Uterus (tissue), 4 donors: ENCODE measurements around the gene C5. TPM values are rescaled to one million over a fixed set of nuclear protein-coding genes. Genes with fewer than 3 reads are reported as not detected.

ENCODE experiments used
- DNase-seq, 2 donors: peaks; one replicate each; pipeline ENCODE4 v3.0.0-alpha.2; 2019 to 2020
- H3K27ac ChIP-seq, 2 donors: fragments of 200-600 bp; sonication (generic); 1 replicate in 1 of 2; 2 replicates in 1 of 2; pipeline ENCODE4 v1.5.1; 2016 to 2018
- H3K27me3 ChIP-seq, 2 donors: fragments of 200-600 bp; sonication (generic); one replicate each; pipeline ENCODE4 v1.5.1; 2018 to 2019; ENCODE audit warnings: control low read depth in 1 of 2
- H3K36me3 ChIP-seq, 2 donors: fragments of 200-600 bp; sonication (generic); one replicate each; pipeline ENCODE4 v1.5.1; 2019; ENCODE audit warnings: control low read depth in 1 of 2
- H3K4me1 ChIP-seq, 2 donors: fragments of 200-600 bp; sonication (generic); one replicate each; pipeline ENCODE4 v1.5.1; 2018 to 2019; ENCODE audit warnings: control low read depth in 1 of 2
- H3K4me3 ChIP-seq, 2 donors: fragments of 200-600 bp; sonication (generic); 1 replicate in 1 of 2; 2 replicates in 1 of 2; pipeline ENCODE4 v1.5.1; 2018 to 2019; ENCODE audit warnings: mild to moderate bottlenecking in 1 of 2
- H3K9me3 ChIP-seq, 2 donors: fragments of 200-600 bp; sonication (generic); one replicate each; pipeline ENCODE4 v1.5.1; 2019; ENCODE audit warnings: control low read depth in 1 of 2
- POLR2A ChIP-seq, 2 donors: fragments of 450-650 bp; IDR thresholded peaks; one replicate each; pipeline ENCODE4 v1.6.1; 2016; ENCODE audit warnings: antibody characterized with exemption in 2 of 2, mild to moderate bottlenecking in 1 of 2, moderate library complexity in 1 of 2
- intact Hi-C: fragments of 100-400 bp; cut with DNase I; formaldehyde crosslinking; loops from one replicate; pipeline ENCODE4 v1.15.1; 2023; ENCODE audit warnings: low total_unique reads
- total RNA-seq, 4 donors: library from RNA; depleted of rRNA in 3 of 4; stranded (reverse); fragments of >200 nt in 3 of 4; gene quantifications; one replicate each; pipeline versions ENCODE4 v1.1.0 to v1.2.4, GENCODE V29; 2014 to 2023
- TF ChIP-seq, protein P1 (sequence below), 4 experiments: fragments of 200-600 bp in 2 of 4; fragments of 450-650 bp in 2 of 4; sonication (generic) in 2 of 4; IDR thresholded peaks; one replicate each; pipeline ENCODE4 v1.5.1; 2016 to 2019; ENCODE audit warnings: antibody characterized with exemption in 4 of 4, mild to moderate bottlenecking in 2 of 4, moderate library complexity in 1 of 4
- donor health status: DM: yes; HTN: yes; CAD: no.

Gene C5
- total RNA-seq, 4 donors from 2014 or later = 2.1 to 37.1 (median 10.3) TPM

DNA sequence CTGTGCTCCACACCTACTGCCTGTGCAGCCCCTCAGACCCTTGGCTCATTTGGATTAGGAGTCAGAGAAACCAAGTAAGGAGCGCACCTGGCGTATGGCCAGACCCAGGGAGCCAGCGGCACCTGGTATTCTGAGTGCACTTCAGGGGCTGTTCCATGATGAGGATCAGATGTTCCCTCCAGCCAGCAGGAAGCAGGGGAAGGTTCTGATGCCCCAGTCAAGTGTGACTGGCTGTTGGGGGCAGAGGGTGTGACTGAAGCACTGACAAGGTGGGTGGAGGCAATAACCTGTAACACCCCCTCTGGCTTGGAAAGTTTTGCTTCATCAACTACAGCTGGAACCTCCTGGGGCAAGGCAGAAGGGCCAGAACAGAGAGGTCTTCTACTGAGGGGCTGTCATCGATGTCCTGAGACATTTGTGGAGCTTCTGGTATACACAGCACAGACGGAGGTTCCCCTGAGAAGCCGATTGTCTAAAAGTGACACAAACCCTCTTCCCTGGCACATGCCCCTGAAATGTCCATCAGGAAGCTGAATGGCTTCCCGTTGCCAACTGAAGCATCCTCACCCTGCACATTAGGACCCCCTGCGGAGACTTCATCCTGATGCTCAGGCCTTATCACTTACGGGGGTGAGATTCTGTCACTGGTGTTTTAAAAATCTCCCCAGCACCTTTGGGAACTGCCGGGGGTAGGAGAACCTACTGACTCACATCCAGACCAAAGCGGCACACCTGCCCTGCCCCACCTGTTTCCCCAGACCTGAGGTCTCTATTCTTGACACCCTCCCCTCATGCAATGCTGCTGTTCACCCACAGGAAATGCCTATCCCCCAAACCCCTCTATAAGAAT lies 144.5 kb downstream of the C5 start:
- Histone ChIP-seq H3K36me3 (no peaks in the 10 kb centered on the region), H3K9me3 (no peaks in the 10 kb centered on the region), H3K4me1 (no peaks in the 10 kb centered on the region), H3K4me3 (no peak overlapping the region), H3K27ac (no peak overlapping the region), H3K27me3 (no peaks in the 10 kb centered on the region)
- no peak for TF ChIP-seq POLR2A (IDR thresholded peaks at IDR 0.05)
- TF ChIP-seq, protein P1, sequence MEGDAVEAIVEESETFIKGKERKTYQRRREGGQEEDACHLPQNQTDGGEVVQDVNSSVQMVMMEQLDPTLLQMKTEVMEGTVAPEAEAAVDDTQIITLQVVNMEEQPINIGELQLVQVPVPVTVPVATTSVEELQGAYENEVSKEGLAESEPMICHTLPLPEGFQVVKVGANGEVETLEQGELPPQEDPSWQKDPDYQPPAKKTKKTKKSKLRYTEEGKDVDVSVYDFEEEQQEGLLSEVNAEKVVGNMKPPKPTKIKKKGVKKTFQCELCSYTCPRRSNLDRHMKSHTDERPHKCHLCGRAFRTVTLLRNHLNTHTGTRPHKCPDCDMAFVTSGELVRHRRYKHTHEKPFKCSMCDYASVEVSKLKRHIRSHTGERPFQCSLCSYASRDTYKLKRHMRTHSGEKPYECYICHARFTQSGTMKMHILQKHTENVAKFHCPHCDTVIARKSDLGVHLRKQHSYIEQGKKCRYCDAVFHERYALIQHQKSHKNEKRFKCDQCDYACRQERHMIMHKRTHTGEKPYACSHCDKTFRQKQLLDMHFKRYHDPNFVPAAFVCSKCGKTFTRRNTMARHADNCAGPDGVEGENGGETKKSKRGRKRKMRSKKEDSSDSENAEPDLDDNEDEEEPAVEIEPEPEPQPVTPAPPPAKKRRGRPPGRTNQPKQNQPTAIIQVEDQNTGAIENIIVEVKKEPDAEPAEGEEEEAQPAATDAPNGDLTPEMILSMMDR (IDR thresholded peaks at IDR 0.05) = no peak
- intact Hi-C loops = no loop called here
- DNase-seq = no peak

DNA sequence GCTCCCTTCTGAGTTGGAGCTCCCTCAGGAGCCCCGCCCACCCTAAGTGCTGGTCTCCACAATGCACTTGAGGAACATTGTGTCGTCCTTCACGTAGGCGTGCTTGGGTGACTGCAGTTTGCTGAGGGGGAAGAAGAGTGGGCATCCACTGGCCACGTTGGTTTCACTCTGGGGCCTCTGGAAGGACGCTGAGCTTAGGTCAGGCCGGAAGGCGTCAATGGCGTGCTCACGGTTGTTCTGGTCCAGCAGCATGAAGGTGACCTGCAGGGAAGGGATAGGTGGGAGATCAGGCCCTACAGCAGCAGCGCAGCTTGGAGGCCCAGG lies 145.1 kb downstream of the C5 start:
- Histone ChIP-seq H3K36me3 (no peaks in the 10 kb centered on the region), H3K4me1 (no peaks in the 10 kb centered on the region), H3K27ac (no peak overlapping the region), H3K9me3 (no peaks in the 10 kb centered on the region), H3K4me3 (no peak overlapping the region), H3K27me3 (no peaks in the 10 kb centered on the region)
- DNase-seq = no peak
- intact Hi-C loops = no loop called here
- no peak for TF ChIP-seq POLR2A (IDR thresholded peaks at IDR 0.05)
- TF ChIP-seq, protein P1 (IDR thresholded peaks at IDR 0.05) = no peak

DNA sequence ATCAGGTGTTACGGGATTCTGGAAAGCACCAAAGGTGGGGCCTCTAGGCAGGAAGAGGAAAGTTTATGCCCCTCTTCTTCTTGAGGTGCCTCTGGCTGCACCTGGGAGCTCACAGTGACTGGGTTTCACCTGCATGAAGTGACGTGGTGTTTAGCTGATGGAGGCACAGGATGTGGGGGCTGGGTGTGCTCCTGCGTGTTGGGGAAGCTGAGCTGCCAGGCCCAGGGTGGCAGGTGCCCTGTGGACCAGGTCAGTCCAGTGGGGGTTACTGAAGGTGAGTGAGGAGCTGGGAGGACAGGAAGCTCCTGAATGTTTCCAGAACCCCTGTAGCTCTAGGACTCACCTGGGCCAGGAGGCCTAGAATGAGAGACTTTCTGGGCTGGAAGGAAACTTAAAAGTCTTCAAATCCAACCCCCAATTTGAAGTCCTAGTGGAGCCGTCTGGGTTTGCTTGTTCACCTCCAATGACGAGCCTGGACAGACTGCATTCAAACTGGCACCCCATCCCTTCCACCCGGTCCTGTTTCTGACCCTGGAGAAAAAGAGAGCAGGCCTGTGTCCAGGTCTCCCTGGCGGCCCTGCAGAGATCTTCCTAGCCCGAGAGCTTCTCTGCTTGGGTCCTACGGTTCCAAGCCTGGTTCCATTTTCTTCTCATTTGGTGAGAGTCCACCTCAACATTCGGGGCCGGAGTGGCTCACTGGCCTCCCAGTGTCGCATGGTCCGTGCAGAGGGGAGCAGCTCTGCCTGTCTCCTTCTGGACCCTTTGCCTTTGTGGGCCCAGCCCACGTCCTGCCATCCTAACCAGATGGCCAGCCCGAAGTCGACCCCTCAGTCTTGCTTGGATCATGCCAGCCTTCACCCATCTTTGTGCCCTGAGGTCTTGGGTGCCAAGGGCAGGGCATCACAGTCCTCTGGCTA lies 145.8 kb downstream of the C5 start:
- Histone ChIP-seq H3K27ac (no peak overlapping the region), H3K4me3 (no peak overlapping the region), H3K4me1 (no peaks in the 10 kb centered on the region), H3K9me3 (no peaks in the 10 kb centered on the region), H3K27me3 (no peaks in the 10 kb centered on the region), H3K36me3 (no peaks in the 10 kb centered on the region)
- intact Hi-C loops = no loop called here
- DNase-seq = no peak
- no peak for TF ChIP-seq POLR2A (IDR thresholded peaks at IDR 0.05)
- TF ChIP-seq, protein P1 (IDR thresholded peaks at IDR 0.05) = no peak

DNA sequence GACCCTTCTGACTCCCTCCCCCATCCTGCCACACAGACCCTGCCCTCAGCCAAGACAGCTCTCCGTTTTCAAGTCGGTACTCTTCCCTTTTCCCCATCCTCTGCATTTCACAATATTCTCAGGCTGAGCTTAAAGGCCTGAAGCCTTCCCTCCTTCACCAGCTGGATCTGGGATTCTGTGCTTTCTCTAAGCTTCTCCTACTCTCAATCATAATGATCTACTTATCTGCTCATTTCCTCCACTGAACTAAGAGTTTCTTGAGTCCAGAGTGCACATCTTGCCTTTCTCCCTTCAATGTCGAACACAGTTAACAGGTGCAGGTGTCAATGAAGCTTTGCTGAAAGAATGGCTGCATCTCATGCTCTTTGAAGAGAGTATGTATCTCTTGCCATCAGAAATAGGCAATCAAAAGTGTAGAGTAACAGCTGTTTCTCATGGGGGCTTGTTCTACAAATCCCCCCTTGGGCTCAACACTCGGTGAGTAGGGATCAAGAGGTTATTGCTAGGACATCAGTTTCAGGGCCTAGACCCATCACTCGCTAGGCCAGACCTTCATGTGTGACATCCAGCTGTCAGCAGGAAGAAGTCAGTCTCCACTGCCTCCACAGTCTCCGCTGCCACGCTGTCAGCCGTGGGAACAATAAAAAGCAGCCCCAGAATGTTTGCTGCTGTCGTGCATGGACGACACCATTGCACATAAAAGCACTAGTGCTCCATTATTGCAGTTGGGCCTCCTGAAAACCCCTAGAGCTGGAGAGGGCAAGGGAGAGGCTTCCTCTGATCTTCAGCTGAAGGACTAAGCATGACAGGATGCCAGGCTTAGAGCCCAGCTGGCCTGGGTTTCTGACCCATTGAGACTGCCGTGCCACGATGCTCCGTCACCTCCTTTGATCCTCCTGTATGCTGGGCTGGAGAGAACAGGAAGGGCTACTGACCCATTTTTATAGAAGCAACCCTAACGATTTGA lies 147.2 kb downstream of the C5 start:
- intact Hi-C loops = no loop called here
- TF ChIP-seq, protein P1 (IDR thresholded peaks at IDR 0.05) = no peak
- no peak for TF ChIP-seq POLR2A (IDR thresholded peaks at IDR 0.05)
- no peak overlapping the region for H3K27ac ChIP-seq
- no peaks in the 10 kb centered on the region for H3K27me3 ChIP-seq
- H3K4me1 ChIP-seq = no peaks in the 10 kb centered on the region
- H3K4me3 ChIP-seq = no peak overlapping the region
- no peaks in the 10 kb centered on the region for H3K9me3 ChIP-seq
- DNase-seq = no peak
- no peaks in the 10 kb centered on the region for H3K36me3 ChIP-seq

Other genes starting within 250 kb of the C5 start
- 100 to 1,000 TPM in 1 of 4 donors, 10 to 100 TPM in 3; 20.9 to 181 (median 49.0) TPM for gene PSMD5, start 207.4 kb downstream of the C5 start, total RNA-seq
- gene PHF19, start 173.1 kb downstream of the C5 start, total RNA-seq = 10 to 100 TPM; 12.6 to 76.3 (median 31.8) TPM
- 1 to 10 TPM in 2 of 4 donors, under 1 TPM in 2; 0.51 to 8.7 (median 2.6) TPM for gene TRAF1, start 123.5 kb downstream of the C5 start, total RNA-seq
- gene CNTRL, start 24.7 kb upstream of the C5 start, total RNA-seq = 10 to 100 TPM; 23.5 to 31.5 (median 29.6) TPM
- 10 to 100 TPM; 13.6 to 69.0 (median 52.9) TPM for gene RAB14, start 151.6 kb upstream of the C5 start, total RNA-seq
- 1,000 to 10,000 TPM in 2 of 4 donors, 100 to 1,000 TPM in 2; 567 to 1,619 (median 884) TPM for gene GSN, start 217.9 kb upstream of the C5 start, total RNA-seq